Right lobe of liver (tissue), 6 donors: ENCODE results near the gene AFDN. TPM values are rescaled to one million over a fixed set of nuclear protein-coding genes. Genes with fewer than 3 reads are reported as not detected.

Experiments
- ATAC-seq, 4 donors: fragments of 200-7000 bp; cut with Tn5 transposase; one replicate each; pipeline ENCODE4 v1.9.1; 2020; ENCODE audit warnings: mild to moderate bottlenecking in 4 of 4, moderate library complexity in 4 of 4
- DNase-seq, 3 donors: peaks; one replicate each; pipeline ENCODE4 v3.0.0-alpha.2; 2020
- H3K27ac ChIP-seq, 3 donors: fragments of 200-600 bp; one replicate each; pipeline ENCODE4 v1.8.0; 2022
- H3K27me3 ChIP-seq, 2 donors: fragments of 200-600 bp; one replicate each; pipeline ENCODE4 v1.8.0; 2022
- H3K36me3 ChIP-seq, 4 donors: fragments of 200-600 bp; sonication (generic) in 1 of 4; one replicate each; pipeline versions ENCODE4 v1.5.1 to v1.8.0; 2017 to 2022; ENCODE audit warnings: control low read depth in 1 of 4
- H3K4me1 ChIP-seq, 4 donors: fragments of 200-600 bp; sonication (generic) in 1 of 4; one replicate each; pipeline versions ENCODE4 v1.5.1 to v1.8.0; 2017 to 2022; ENCODE audit warnings: control low read depth in 1 of 4
- H3K4me3 ChIP-seq, 3 donors: fragments of 200-600 bp; one replicate each; pipeline ENCODE4 v1.8.0; 2022
- H3K9me3 ChIP-seq, 4 donors: fragments of 200-600 bp; sonication (generic) in 1 of 4; one replicate each; pipeline versions ENCODE4 v1.5.1 to v1.8.0; 2017 to 2022; ENCODE audit warnings: control low read depth in 1 of 4
- POLR2A ChIP-seq: fragments of 450-650 bp; IDR thresholded peaks from one replicate; pipeline ENCODE4 v1.6.1; 2017; ENCODE audit warnings: antibody characterized with exemption, mild to moderate bottlenecking
- WGBS: methylation state at CpG from one replicate; pipeline ENCODE4 v1.1.6; 2018; ENCODE audit warnings: low coverage, low lambda C conversion rate; ENCODE audit not compliant: insufficient coverage; ENCODE audit errors: missing lambda C conversion rate; 5-methylcytosine and 5-hydroxymethylcytosine counted together
- intact Hi-C, 2 donors: fragments of 100-400 bp; cut with DNase I; formaldehyde crosslinking; loops; one replicate each; pipeline versions ENCODE4 v1.11.2 to v1.14.1; 2022
- total RNA-seq, 6 experiments: library from RNA; depleted of rRNA in 2 of 6; stranded (reverse); fragments of >200 nt in 2 of 6; fragmentation: NEBNext Ultra II Directional in 3 of 6; extraction: Animal tissue kit (Norgen Biotek cat#: 25700) in 3 of 6; gene quantifications; one replicate each; pipeline versions ENCODE4 v1.1.0 to v1.2.4, GENCODE V29; 2016 to 2023
- TF ChIP-seq, protein P1 (sequence below), 4 donors: fragments of 200-600 bp in 3 of 4; fragments of 450-650 bp in 1 of 4; IDR thresholded peaks; one replicate each; pipeline versions ENCODE4 v1.5.1 to v1.8.0; 2016 to 2022; ENCODE audit warnings: antibody characterized with exemption in 4 of 4, mild to moderate bottlenecking in 2 of 4
- donor health status: DM: no; HTN: yes; CAD: no.
- donor health status: DM: no; HTN: no; CAD: no.
- donor health status: DM: no; HTN: no; CAD: no.
- donor health status: DM: no; HTN: yes; CAD: no.
- donor health status: DM: no; HTN: yes; CAD: no.

The AFDN gene
- total RNA-seq, 6 experiments from 2014 or later = 77.0 to 106 (median 85.5) TPM

- no peak for ATAC-seq
- DNase-seq = no peak
- Histone ChIP-seq H3K27me3 (no peaks in the 10 kb centered on the region), H3K27ac (no peak overlapping the region), H3K9me3 (peaks cover 0 to 4% (median 0%) of the 10 kb centered on the region in 4 donors), H3K4me1 (peaks cover 0 to 5% (median 0%) of the 10 kb centered on the region in 4 donors), H3K36me3 (no peaks in the 10 kb centered on the region), H3K4me3 (no peak overlapping the region)
- TF ChIP-seq POLR2A = no peak
- TF ChIP-seq, protein P1, sequence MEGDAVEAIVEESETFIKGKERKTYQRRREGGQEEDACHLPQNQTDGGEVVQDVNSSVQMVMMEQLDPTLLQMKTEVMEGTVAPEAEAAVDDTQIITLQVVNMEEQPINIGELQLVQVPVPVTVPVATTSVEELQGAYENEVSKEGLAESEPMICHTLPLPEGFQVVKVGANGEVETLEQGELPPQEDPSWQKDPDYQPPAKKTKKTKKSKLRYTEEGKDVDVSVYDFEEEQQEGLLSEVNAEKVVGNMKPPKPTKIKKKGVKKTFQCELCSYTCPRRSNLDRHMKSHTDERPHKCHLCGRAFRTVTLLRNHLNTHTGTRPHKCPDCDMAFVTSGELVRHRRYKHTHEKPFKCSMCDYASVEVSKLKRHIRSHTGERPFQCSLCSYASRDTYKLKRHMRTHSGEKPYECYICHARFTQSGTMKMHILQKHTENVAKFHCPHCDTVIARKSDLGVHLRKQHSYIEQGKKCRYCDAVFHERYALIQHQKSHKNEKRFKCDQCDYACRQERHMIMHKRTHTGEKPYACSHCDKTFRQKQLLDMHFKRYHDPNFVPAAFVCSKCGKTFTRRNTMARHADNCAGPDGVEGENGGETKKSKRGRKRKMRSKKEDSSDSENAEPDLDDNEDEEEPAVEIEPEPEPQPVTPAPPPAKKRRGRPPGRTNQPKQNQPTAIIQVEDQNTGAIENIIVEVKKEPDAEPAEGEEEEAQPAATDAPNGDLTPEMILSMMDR (IDR thresholded peaks at IDR 0.05) = no peak
- WGBS = 100% methylated on average over 1 of the region's 1 CpG
- intact Hi-C loops = no loop called here
Measured at GRCh38 chr6:168011291-168011690, 184.6 kb downstream of the AFDN start.

DNA sequence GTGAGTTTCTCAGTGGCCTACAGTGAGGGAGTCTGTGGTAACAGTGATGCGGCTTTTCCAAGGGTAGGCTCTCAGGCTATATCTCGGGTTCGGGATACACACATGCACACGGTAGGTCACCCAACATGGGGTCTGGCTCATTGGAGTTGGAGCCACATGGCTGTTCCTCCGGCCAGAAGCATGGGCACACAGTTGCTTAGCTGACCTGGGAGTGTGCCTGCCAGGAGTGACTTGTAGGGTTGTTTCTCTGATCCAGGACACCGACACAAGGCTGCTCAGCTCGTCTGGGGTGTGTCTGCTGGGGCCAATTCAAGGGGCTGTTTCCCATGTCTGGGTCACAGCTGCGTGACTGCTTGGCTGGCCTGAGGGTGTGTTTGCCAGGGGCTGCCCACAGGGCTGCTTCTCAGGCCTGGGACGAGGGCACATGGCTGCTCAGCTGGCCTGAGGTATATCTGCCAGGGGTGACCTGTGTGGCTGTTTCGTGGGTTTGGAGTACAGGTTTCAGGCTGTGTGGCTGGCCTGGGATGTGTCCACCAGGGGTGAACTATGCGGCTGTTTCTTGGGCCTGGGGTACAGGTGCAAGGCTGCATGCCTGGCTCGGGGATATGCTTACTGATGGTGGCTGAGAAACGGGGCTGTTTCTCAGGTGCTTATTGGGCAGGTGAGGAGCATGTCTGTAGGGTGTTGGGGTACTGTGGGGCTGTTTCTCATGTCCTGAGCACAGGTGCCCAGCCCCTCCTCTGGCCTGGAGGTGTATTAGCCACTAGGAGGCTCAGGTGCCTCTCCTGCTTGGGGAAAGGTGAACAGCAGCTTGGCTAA lies 185.9 kb downstream of the AFDN start:
- ATAC-seq (no peak), DNase-seq (no peak)
- TF ChIP-seq POLR2A = no peak
- TF ChIP-seq, protein P1 (IDR thresholded peaks at IDR 0.05) = no peak
- H3K9me3 ChIP-seq = peaks cover 0 to 4% (median 0%) of the 10 kb centered on the region in 4 donors
- H3K36me3 ChIP-seq = no peaks in the 10 kb centered on the region
- intact Hi-C loops = no loop called here
- peaks cover 0 to 5% (median 0%) of the 10 kb centered on the region in 4 donors for H3K4me1 ChIP-seq
- H3K27me3 ChIP-seq = no peaks in the 10 kb centered on the region
- WGBS = 100% methylated on average over 1 of the region's 13 CpGs
- no peak overlapping the region for H3K4me3 ChIP-seq
- H3K27ac ChIP-seq = no peak overlapping the region

- intact Hi-C loops = no loop called here
- Histone ChIP-seq H3K4me3 (no peak overlapping the region), H3K9me3 (peaks cover 0 to 4% (median 0%) of the 10 kb centered on the region in 4 donors), H3K27me3 (no peaks in the 10 kb centered on the region), H3K36me3 (no peaks in the 10 kb centered on the region), H3K27ac (no peak overlapping the region), H3K4me1 (peaks cover 0 to 5% (median 0%) of the 10 kb centered on the region in 4 donors)
- TF ChIP-seq, protein P1 (IDR thresholded peaks at IDR 0.05) = no peak
- no peak for TF ChIP-seq POLR2A
- ATAC-seq = peak in 1 of 4 donors; percentile 18
- WGBS = no CpG with 5 or more reads among the region's 7 CpGs
- no peak for DNase-seq
Measured at GRCh38 chr6:168013250-168013915, 186.7 kb downstream of the AFDN start.

- Histone ChIP-seq H3K4me1 (peaks cover 0 to 5% (median 0%) of the 10 kb centered on the region in 4 donors), H3K9me3 (peaks cover 0 to 4% (median 0%) of the 10 kb centered on the region in 4 donors), H3K27me3 (no peaks in the 10 kb centered on the region), H3K36me3 (no peaks in the 10 kb centered on the region), H3K27ac (no peak overlapping the region), H3K4me3 (no peak overlapping the region)
- intact Hi-C loops = no loop called here
- DNase-seq (no peak), ATAC-seq (peak in 1 of 4 donors; percentile 39)
- WGBS = 15% methylated on average over 6 of the region's 6 CpGs
- TF ChIP-seq POLR2A = no peak
- TF ChIP-seq, protein P1 (IDR thresholded peaks at IDR 0.05) = no peak
Measured at GRCh38 chr6:168014428-168014827, 187.7 kb downstream of the AFDN start.
